B cell (primary cell): ENCODE data around the gene SAMD5. TPM values are rescaled to one million over a fixed set of nuclear protein-coding genes. Genes with fewer than 3 reads are reported as not detected.

ENCODE experiments used
- ATAC-seq: fragments of 200-7000 bp; cut with Tn5 transposase; one replicate; pipeline ENCODE4 v1.10.0; 2021; ENCODE audit warnings: low read depth, mild to moderate bottlenecking, moderate number of reproducible peaks, moderate library complexity
- CTCF ChIA-PET: fragments of 350-600 bp; sonication (Branson Sonifier 250); formaldehyde crosslinking; loops from one replicate; lab custom pipeline; 2021; ENCODE audit warnings: antibody characterized with exemption, inconsistent platforms; lab: Charles Lee
- POLR2A ChIA-PET: fragments of 350-600 bp; sonication (Branson Sonifier 250); formaldehyde crosslinking; loops from one replicate; lab custom pipeline; 2021; ENCODE audit warnings: antibody characterized with exemption; lab: Charles Lee
- DNase-seq: peaks from one replicate; pipeline ENCODE4 v3.0.0; 2013
- H2AFZ ChIP-seq: 2 replicates; pipeline ENCODE4 v1.6.1; 2012; ENCODE audit warnings: mild to moderate bottlenecking, low read depth, low read length; ENCODE audit not compliant: insufficient read depth, poor library complexity, severe bottlenecking
- H3K27ac ChIP-seq, 2 donors: 1 replicate in 1 of 2; 2 replicates in 1 of 2; pipeline ENCODE4 v1.5.1; 2012 to 2013; ENCODE audit warnings: low read length in 2 of 2, mild to moderate bottlenecking in 2 of 2, moderate library complexity in 1 of 2
- H3K27me3 ChIP-seq, 4 experiments: fragments of 200-600 bp in 1 of 4; sonication (generic) in 1 of 4; replicated peaks in 1 of 4; 1 replicate in 2 of 4; 2 replicates in 2 of 4; pipeline versions ENCODE4 v1.6.1 to v1.7.0; 2013 to 2016; ENCODE audit warnings: low read length in 3 of 4, mild to moderate bottlenecking in 2 of 4, mixed read lengths in 1 of 4, moderate library complexity in 1 of 4; ENCODE audit not compliant: insufficient read depth in 4 of 4, control insufficient read depth in 3 of 4; ENCODE audit errors: control extremely low read depth in 1 of 4
- H3K36me3 ChIP-seq, 2 experiments: replicated peaks in 1 of 2; 1 replicate in 1 of 2; 2 replicates in 1 of 2; pipeline versions ENCODE4 v1.6.1 to v1.7.1; 2013; ENCODE audit warnings: low read length in 1 of 2; ENCODE audit not compliant: insufficient read depth in 2 of 2, control insufficient read depth in 1 of 2; ENCODE audit errors: control extremely low read depth in 1 of 2, extremely low read depth in 1 of 2
- H3K4me1 ChIP-seq, 2 donors: fragments of 200-600 bp in 1 of 2; sonication (generic) in 1 of 2; 1 replicate in 1 of 2; 2 replicates in 1 of 2; pipeline versions ENCODE4 v1.5.1 to v1.6.1; 2013 to 2017; ENCODE audit warnings: low read length in 2 of 2; ENCODE audit not compliant: control insufficient read depth in 2 of 2, insufficient read depth in 2 of 2
- H3K4me2 ChIP-seq: replicated peaks from 2 replicates; pipeline ENCODE3; 2012; ENCODE audit warnings: mild to moderate bottlenecking, low read depth, low read length; ENCODE audit not compliant: poor library complexity, severe bottlenecking
- H3K4me3 ChIP-seq, 5 experiments: fragments of 200-600 bp in 1 of 5; sonication (generic) in 1 of 5; 1 replicate in 3 of 5; 2 replicates in 2 of 5; pipeline versions ENCODE4 v1.5.1 to v1.7.0; 2011 to 2016; ENCODE audit warnings: low read length in 4 of 5, mild to moderate bottlenecking in 4 of 5, low read depth in 2 of 5, control low read depth in 1 of 5, moderate library complexity in 1 of 5; ENCODE audit not compliant: insufficient read depth in 1 of 5; ENCODE audit errors: control extremely low read depth in 1 of 5, extremely low read depth in 1 of 5
- H3K79me2 ChIP-seq: fragments of 200-600 bp; sonication (generic); one replicate; pipeline ENCODE4 v1.6.0; 2016; ENCODE audit warnings: low read length; ENCODE audit not compliant: control insufficient read depth, insufficient read depth
- H3K9ac ChIP-seq: fragments of 200-600 bp; sonication (generic); 2 replicates; pipeline ENCODE4 v1.6.1; 2017; ENCODE audit warnings: mild to moderate bottlenecking, low read length, moderate library complexity
- H3K9me3 ChIP-seq, 3 donors: one replicate each; pipeline versions ENCODE4 v1.6.1 to v1.7.1; 2013; ENCODE audit warnings: low read length in 2 of 3; ENCODE audit not compliant: control insufficient read depth in 2 of 3, insufficient read depth in 1 of 3; ENCODE audit errors: control extremely low read depth in 1 of 3
- H4K20me1 ChIP-seq: 2 replicates; pipeline ENCODE4 v1.6.0; 2012; ENCODE audit warnings: mild to moderate bottlenecking, low read length; ENCODE audit not compliant: insufficient read depth, control insufficient read depth, poor library complexity, severe bottlenecking
- H3K27ac Mint-ChIP-seq: one replicate; pipeline ENCODE4 v1.8.0; 2021; ENCODE audit warnings: mixed read lengths
- H3K27me3 Mint-ChIP-seq: one replicate; pipeline ENCODE4 v1.8.0; 2021; ENCODE audit warnings: mixed read lengths
- H3K4me1 Mint-ChIP-seq: one replicate; pipeline ENCODE4 v1.8.0; 2021; ENCODE audit warnings: mixed read lengths
- H3K4me3 Mint-ChIP-seq: one replicate; pipeline ENCODE4 v1.8.0; 2021; ENCODE audit warnings: mixed read lengths
- H3K9me3 Mint-ChIP-seq: one replicate; pipeline ENCODE4 v1.8.0; 2022; ENCODE audit warnings: mixed read lengths; ENCODE audit not compliant: insufficient read depth
- CTCF ChIP-seq: fragments of 200-600 bp; IDR thresholded peaks from one replicate; pipeline ENCODE4 v1.8.0; 2022; ENCODE audit warnings: antibody characterized with exemption, mild to moderate bottlenecking
- EZH2 ChIP-seq: IDR thresholded peaks from 2 replicates; pipeline ENCODE4 v1.6.1; 2012; ENCODE audit warnings: borderline replicate concordance, low read depth, mild to moderate bottlenecking, moderate library complexity, low read length; ENCODE audit not compliant: insufficient read depth, poor library complexity, severe bottlenecking
- whole genome bisulfite sequencing: methylation state at CpG from one replicate; pipeline ENCODE4 v1.1.5; 2013; ENCODE audit warnings: missing lambda C conversion rate; ENCODE audit not compliant: insufficient coverage; 5-methylcytosine and 5-hydroxymethylcytosine counted together
- intact Hi-C: fragments of 100-400 bp; cut with micrococcal nuclease; formaldehyde crosslinking; loops from one replicate; pipeline ENCODE4 v1.10.0; 2022
- polyA plus RNA-seq: library from polyadenylated mRNA; depleted of rRNA; stranded (reverse); fragments of >200 nt; gene quantifications from 2 replicates; pipeline ENCODE4 v1.2.3, GENCODE V29; 2012
- total RNA-seq, 2 donors: library from RNA; stranded (reverse); fragments of 120-200 nt in 1 of 2; gene quantifications; 1 replicate in 1 of 2; 2 replicates in 1 of 2; pipeline versions ENCODE4 v1.2.3 to v1.2.4, GENCODE V29; 2013 to 2022

Gene SAMD5
- total and polyA plus RNA-seq, 2 donors (not counting 1 experiment from before 2014, with no cell fraction given): not detected

GRCh38 chr6:147510929-147511590, 2.6 kb downstream of the SAMD5 start:
- Mint-ChIP-seq H3K27ac (no peak overlapping the region), H3K27me3 (peaks cover 41% of the 10 kb centered on the region), H3K9me3 (no peaks in the 10 kb centered on the region), H3K4me3 (no peak overlapping the region), H3K4me1 (peaks cover 22% of the 10 kb centered on the region)
- H3K79me2 ChIP-seq: no peaks in the 10 kb centered on the region
- no peak overlapping the region for H2AFZ ChIP-seq
- H4K20me1 ChIP-seq: no peaks in the 10 kb centered on the region
- H3K9ac ChIP-seq: no peak overlapping the region
- intact Hi-C loops: no loop called here
- ChIA-PET POLR2A (no interaction called here), CTCF (no interaction called here)
- peaks cover 11 to 13% of the 10 kb centered on the region in 2 donors for H3K4me1 ChIP-seq
- no peaks in the 10 kb centered on the region for H3K36me3 ChIP-seq
- H3K4me3 ChIP-seq: no peak overlapping the region
- H3K27ac ChIP-seq: no peak overlapping the region
- H3K27me3 ChIP-seq: peaks cover 0 to 34% (median 24%) of the 10 kb centered on the region in 4 experiments
- 88% methylated on average over 1 of the region's 5 CpGs for WGBS
- H3K4me2 ChIP-seq: no peak overlapping the region
- peaks cover 0 to 7% (median 0%) of the 10 kb centered on the region in 3 donors for H3K9me3 ChIP-seq
- no peak for ATAC-seq
- no peak for DNase-seq
- no peak for TF ChIP-seq CTCF
- TF ChIP-seq EZH2: no peak

- no peaks in the 10 kb centered on the region for H3K79me2 ChIP-seq
- Mint-ChIP-seq H3K27me3 (peaks cover 23% of the 10 kb centered on the region), H3K4me3 (no peak overlapping the region), H3K4me1 (peaks cover under 1% of the 10 kb centered on the region), H3K9me3 (no peaks in the 10 kb centered on the region), H3K27ac (no peak overlapping the region)
- H3K9me3 ChIP-seq: no peaks in the 10 kb centered on the region
- no peak for DNase-seq
- no peak for ATAC-seq
- H2AFZ ChIP-seq: no peak overlapping the region
- no peaks in the 10 kb centered on the region for H3K4me1 ChIP-seq
- no peak overlapping the region for H3K9ac ChIP-seq
- H3K4me2 ChIP-seq: no peak overlapping the region
- no peaks in the 10 kb centered on the region for H3K36me3 ChIP-seq
- WGBS: no CpG with 5 or more reads among the region's 2 CpGs
- no peak for TF ChIP-seq CTCF
- TF ChIP-seq EZH2: no peak
- H3K4me3 ChIP-seq: no peak overlapping the region
- CTCF ChIA-PET: no interaction called here
- H3K27me3 ChIP-seq: peaks cover 0 to 10% (median 9%) of the 10 kb centered on the region in 4 experiments
- H4K20me1 ChIP-seq: no peaks in the 10 kb centered on the region
- H3K27ac ChIP-seq: no peak overlapping the region
- POLR2A ChIA-PET: no interaction called here
- intact Hi-C loops: no loop called here
These were observed 6.3 kb downstream of the SAMD5 start for GRCh38 chr6:147514831-147515230.
